GM19193 (cell line): ENCODE data around the gene KCND3.
A peak's percentile ranks its signal among the peaks of the same experiment; 100 is the strongest.

Experiments used
- POLR2A ChIP-seq: IDR thresholded peaks from 4 replicates; pipeline ENCODE4 v1.6.1; 2011; ENCODE audit not compliant: insufficient read depth, insufficient read length; ENCODE audit errors: extremely low read depth

Gene KCND3

DNA sequence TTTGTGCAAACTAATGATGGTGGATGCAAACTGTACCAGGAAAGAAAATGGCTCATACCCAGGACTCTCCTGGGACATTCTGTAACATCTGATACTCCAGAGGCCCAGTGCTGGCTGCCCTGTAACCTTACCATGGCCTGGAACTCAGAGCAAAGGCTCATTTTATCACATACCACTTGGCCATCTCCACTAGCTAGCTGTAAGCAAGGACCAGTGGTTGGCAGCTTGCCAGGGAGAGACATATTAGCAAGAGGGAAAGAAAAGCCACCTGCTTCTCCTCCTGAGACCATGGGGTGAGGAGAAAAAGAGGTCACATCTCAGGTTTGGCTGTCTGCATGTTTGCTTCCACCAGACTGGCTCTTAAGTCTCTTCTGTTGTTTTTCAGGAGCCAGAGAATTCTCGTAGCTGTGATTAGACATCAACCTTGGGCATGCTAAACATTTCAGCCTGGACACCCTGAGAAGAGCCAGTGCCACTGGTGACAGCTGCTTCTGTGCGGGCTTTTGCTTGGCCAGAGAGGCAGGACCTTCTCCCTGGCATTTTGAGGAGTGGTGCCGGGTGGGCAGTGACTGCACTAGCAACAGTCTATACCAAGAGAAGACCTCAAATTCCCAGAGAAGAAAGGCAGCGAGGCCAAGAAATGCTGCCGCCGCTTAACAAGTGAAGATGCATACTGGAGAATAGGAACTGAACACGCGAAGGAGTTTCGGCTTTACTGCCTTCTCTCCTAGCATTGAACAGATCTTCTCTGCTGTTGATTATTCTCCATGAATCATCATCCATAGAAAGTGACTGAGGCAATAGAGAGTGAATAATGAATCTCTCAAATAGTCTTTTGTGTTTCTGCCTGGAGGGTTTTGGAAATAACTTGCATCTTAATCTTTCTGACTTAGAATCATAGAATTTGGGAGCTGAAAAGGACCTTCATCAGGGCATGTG is 243.5 kb downstream of the KCND3 start:
- TF ChIP-seq POLR2A = no peak

GRCh38 chr1:111743679-111744101 is 245.8 kb downstream of the KCND3 start:
- TF ChIP-seq POLR2A = no peak

DNA sequence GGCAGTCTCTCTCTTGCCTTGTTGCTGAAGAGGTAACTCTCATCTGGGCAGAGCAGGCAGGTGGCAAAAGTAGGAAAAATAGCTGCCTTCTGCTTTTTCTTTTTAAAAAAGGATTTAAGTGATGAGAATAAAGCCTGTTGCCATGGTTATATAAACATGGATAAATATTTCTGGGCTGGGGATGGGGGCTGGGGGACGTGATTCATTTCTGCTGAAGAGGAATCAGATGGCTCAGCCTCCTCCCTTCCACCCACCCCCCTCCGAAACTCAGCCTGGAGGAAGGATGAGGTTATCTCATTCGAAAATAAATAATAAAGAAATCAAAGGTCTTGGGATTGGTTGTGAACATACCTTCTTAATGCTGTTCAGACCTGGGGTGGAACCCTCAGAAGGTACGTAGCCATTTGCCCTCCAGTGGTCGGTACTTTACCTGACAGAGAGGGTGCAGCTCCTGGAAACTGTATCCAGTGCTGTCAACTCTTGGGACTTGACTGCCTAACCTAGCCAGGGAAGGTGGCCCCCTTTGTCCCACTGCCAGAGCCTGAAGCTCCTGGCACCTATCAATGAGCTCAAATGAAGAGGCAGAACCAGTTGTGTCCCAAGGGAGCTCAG is 246.4 kb downstream of the KCND3 start:
- TF ChIP-seq POLR2A = no peak

DNA sequence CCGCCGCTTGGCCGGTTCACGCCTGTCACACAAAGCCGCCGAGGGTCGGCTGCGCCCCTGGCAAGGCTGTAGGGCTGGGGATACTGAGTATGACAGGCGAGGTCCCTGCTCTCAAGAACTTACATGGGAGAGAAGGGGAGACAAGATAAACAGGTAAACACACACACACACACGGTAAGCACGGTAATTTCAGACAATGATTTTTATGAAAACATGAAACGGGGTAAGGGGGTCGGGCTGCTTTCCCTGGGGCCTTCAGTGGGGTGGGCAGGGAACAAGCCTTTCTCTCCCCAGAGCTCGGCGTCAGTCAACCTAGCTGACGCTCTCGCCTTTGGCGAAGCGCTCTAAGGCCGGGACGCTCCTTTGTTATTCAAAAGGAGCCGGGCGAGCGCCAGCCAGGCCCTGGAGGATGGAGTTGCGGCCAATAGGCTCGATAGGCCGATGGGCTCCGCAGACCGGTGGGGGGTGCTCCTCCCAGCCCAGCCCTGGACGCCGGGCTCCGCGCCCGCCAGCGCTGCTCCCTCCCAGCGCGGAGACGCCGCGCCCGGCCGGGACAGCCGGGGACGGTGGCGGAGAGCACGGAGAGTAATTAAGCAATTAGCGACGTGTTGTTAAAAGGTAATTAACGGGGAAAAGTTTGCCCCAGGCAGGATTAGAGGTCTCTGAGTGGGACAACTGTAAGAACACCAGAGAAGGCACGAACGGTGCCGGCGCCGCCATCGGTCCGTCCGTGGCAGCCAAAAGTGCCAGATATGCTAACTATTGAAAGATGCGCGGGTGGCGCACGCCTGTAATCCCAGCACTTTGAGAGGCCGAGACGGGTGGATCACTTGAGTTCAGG is 249.3 kb downstream of the KCND3 start:
- no peak for TF ChIP-seq POLR2A

DNA sequence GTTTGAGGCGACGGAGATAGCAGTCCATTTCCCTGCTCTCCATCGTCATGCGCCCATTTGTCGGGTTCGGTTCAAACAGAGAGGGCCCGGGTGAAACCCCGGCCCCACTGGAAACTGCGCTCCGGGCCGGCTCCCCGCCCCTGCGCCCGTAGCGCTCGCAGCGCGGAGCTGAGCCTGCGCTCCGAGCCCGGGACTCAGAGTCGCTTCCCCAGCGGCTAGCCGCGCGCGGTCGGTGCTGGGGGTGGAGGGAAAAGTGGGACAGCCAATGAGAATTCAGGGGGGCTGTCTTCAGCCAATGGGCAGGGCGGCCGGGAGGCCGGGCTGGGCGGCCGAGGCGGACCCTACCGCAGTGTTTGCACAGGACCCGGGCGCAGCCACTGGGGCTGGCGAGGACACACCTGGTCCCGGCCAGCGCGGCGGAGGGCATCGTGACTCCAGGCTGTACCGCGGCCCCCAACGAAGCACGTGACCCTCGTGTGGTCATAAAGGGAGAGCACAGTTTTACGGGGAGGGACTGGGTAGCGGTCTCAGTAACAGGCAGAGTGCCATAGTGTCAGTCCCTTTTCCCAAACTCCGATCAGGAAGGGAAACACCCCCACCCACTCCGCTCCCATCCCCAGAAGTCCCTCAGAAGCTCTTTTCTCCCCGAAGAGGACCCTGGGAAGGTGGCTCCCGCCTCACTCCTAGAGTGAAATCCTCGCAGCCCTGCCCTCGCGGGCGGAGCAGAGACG is 250.1 kb downstream of the KCND3 start, which contains the start of gene INKA2:
TSS of gene INKA2 (minus strand) at position 202 of the 731 bp plus-strand sequence. CDS start at position 49, 153 bp downstream.
- peak; percentile 77 for TF ChIP-seq POLR2A

- peak; percentile 72 for TF ChIP-seq POLR2A
Observed at GRCh38 chr1:111738436-111739193, 250.9 kb downstream of the KCND3 start.

- no peak for TF ChIP-seq POLR2A
Observed at GRCh38 chr1:111738133-111738435, 251.4 kb downstream of the KCND3 start.

DNA sequence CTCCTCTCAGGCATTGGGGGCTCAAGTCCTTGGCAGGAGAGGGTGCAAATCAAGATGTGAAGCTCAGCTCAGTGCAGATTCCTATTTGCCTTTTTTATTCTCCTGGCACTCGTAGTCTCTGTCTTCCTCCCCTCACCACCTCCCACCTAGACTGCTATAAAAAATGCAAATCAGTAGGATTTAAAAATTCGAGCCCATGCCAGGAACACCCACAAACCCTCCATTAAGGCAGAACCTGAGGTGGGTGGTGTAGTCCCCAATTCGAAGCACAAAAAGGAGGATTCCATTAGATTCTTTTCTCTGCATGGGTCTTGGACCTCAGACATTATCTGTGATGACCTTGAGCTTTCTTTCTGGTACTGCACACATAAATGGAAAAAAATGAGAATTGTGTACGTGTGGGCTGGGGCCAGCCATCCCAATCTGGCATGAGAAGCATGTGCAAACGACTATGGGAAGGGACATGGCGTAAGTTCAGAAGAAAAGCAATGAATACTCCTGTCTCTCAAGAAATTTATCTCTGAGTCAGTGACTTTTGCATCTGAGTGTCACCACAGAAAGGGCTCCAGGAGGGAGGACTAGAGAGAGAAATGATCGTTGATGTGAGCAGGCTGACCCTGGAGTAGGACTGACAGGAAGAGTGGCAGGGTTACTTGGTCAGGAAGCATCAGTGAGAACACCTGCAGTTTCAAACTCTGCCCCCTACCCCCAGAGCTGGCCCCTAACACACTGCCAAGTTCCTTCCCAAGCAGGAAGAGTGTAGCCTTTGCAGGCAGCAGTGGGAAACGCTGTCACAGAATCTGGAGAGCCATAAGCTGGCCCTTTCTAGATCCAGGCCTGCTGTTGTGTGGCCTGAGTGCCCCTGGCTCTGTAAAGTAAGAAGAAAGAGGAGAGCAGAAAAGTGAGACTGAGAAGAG is 252.0 kb downstream of the KCND3 start:
- TF ChIP-seq POLR2A = no peak

DNA sequence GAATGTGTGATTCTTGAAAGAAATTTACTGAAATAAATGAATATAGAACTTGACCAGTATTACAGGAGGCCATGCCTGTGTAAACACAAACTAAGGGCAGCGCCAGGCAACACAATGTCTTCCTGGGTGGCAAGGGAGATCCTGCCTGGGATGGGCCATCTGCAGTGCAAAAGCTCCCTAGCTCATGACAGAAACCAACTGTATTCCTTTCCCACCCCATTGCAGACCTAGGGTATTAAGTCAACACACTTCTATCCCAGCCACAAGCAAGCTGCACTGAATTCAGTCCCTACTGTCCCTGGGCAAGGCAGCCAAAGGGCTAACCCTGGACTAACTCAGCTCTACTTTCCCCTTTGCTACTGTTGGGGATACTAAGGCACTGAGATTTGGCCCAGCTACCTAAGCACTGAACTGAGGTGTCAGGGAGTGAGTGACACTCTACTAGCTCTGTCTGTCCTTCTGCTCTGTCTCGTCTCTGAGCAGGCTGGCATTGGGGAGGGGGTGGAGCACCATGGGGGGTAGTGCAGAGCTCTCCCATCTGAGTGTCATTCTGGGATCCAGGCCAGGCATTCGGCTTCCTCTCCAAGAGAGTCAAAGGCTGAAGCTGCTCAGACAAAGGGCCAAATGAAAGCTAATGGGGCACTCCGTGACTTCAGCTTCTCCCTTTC is 252.8 kb downstream of the KCND3 start:
- TF ChIP-seq POLR2A = no peak

GRCh38 chr1:111735858-111736544 is 253.5 kb downstream of the KCND3 start:
- TF ChIP-seq POLR2A = no peak

GRCh38 chr1:111735321-111735720 is 254.1 kb downstream of the KCND3 start:
- TF ChIP-seq POLR2A = no peak

DNA sequence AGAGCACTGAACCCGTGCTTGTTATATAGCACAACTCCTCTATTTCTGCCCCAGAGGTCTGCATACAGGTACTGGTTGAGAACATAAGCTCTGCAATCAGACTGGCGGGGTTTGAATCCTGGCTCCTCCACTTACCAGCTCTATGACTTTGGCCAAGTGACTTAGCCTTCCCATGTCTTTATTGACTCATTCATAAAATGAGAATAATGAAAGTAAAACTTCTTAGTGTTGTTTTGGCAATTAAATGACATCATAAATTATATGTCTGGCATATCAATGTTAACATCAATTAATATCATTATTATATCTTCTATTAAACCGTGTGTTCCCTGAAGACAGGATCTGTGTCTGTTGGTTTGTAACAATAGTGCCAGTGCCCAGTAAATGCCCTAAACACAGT is 254.6 kb downstream of the KCND3 start:
- TF ChIP-seq POLR2A = no peak
